GM23338 (cell line): Measurements from ENCODE around the gene A3GALT2. TPM values are rescaled to one million over a fixed set of nuclear protein-coding genes. Genes with fewer than 3 reads are reported as not detected.

ENCODE experiments used
- ATAC-seq: fragments of 200-7000 bp; cut with Tn5 transposase; 3 replicates; pipeline ENCODE4 v1.9.1; 2020
- DNase-seq: peaks from one replicate; pipeline ENCODE4 v3.0.0-alpha.2; 2015; ENCODE audit warnings: low spot score
- H2AFZ ChIP-seq: fragments of 200-600 bp; sonication (generic); 2 replicates; pipeline ENCODE4 v1.8.0; 2016; ENCODE audit warnings: antibody characterized with exemption, mild to moderate bottlenecking, moderate library complexity
- H3F3A ChIP-seq: fragments of 200-600 bp; sonication (generic); replicated peaks from 2 replicates; pipeline ENCODE4 v1.8.0; 2017; ENCODE audit warnings: antibody characterized with exemption, mixed run types, low read depth
- H3K27ac ChIP-seq: fragments of 200-600 bp; sonication (generic); 2 replicates; pipeline ENCODE4 v1.6.1; 2016; ENCODE audit warnings: low read depth
- H3K27me3 ChIP-seq: fragments of 200-600 bp; sonication (generic); 2 replicates; pipeline ENCODE4 v1.8.0; 2016; ENCODE audit warnings: mild to moderate bottlenecking, mixed run types, moderate library complexity; ENCODE audit not compliant: insufficient read depth
- H3K36me3 ChIP-seq: fragments of 200-600 bp; sonication (generic); 2 replicates; pipeline ENCODE4 v1.8.0; 2016; ENCODE audit warnings: mild to moderate bottlenecking; ENCODE audit not compliant: insufficient read depth
- H3K4me1 ChIP-seq: fragments of 200-600 bp; sonication (generic); 2 replicates; pipeline ENCODE4 v1.8.0; 2016; ENCODE audit warnings: mild to moderate bottlenecking, moderate library complexity; ENCODE audit not compliant: insufficient read depth
- H3K4me2 ChIP-seq: fragments of 200-600 bp; sonication (generic); 2 replicates; pipeline ENCODE4 v1.7.1; 2017; ENCODE audit warnings: mixed run types
- H3K4me3 ChIP-seq: fragments of 200-600 bp; sonication (generic); 2 replicates; pipeline ENCODE4 v1.6.1; 2016; ENCODE audit warnings: mixed run types
- H3K79me2 ChIP-seq: fragments of 200-600 bp; sonication (generic); replicated peaks from 2 replicates; pipeline ENCODE4 v1.8.0; 2017; ENCODE audit warnings: mild to moderate bottlenecking; ENCODE audit not compliant: insufficient read depth
- H3K9me2 ChIP-seq: fragments of 200-600 bp; sonication (generic); 2 replicates; pipeline ENCODE4 v1.8.0; 2017; ENCODE audit not compliant: insufficient read depth
- H4K20me1 ChIP-seq: fragments of 200-600 bp; sonication (generic); replicated peaks from 2 replicates; pipeline ENCODE4 v1.8.0; 2017; ENCODE audit warnings: mild to moderate bottlenecking; ENCODE audit not compliant: insufficient read depth
- H3K27ac Mint-ChIP-seq: 2 replicates; pipeline ENCODE4 v1.8.0; 2020; ENCODE audit warnings: inconsistent platforms, mild to moderate bottlenecking, moderate library complexity, mixed read lengths
- H3K27me3 Mint-ChIP-seq: 3 replicates; pipeline ENCODE4 v1.8.0; 2022; ENCODE audit warnings: low read depth, mild to moderate bottlenecking, moderate library complexity, mixed read lengths, inconsistent platforms; ENCODE audit not compliant: insufficient read depth, poor library complexity
- H3K36me3 Mint-ChIP-seq: 3 replicates; pipeline ENCODE4 v1.8.0; 2021; ENCODE audit warnings: low read depth, mild to moderate bottlenecking, inconsistent platforms, moderate library complexity, mixed read lengths
- H3K4me1 Mint-ChIP-seq: 3 replicates; pipeline ENCODE4 v1.8.0; 2020; ENCODE audit warnings: mild to moderate bottlenecking, inconsistent platforms, mixed read lengths
- H3K4me3 Mint-ChIP-seq: 3 replicates; pipeline ENCODE4 v1.8.0; 2021; ENCODE audit warnings: moderate library complexity, mild to moderate bottlenecking, inconsistent platforms, mixed read lengths
- H3K9me3 Mint-ChIP-seq: 3 replicates; pipeline ENCODE4 v1.8.0; 2020; ENCODE audit warnings: moderate library complexity, mild to moderate bottlenecking, inconsistent platforms, mixed read lengths
- CREB1 ChIP-seq: fragments of 250-450 bp; sonication (Bioruptor Pico); IDR thresholded peaks from 2 replicates; pipeline ENCODE4 v1.5.0; 2020; ENCODE audit warnings: low read depth, mild to moderate bottlenecking, moderate library complexity
- EZH2 ChIP-seq: fragments of 200-600 bp; sonication (generic); IDR thresholded peaks from one replicate; pipeline ENCODE4 v1.8.0; 2017; ENCODE audit warnings: antibody characterized with exemption, mild to moderate bottlenecking, low read depth; ENCODE audit not compliant: unreplicated experiment
- EZH2phosphoT487 ChIP-seq: fragments of 200-600 bp; sonication (generic); IDR thresholded peaks from one replicate; pipeline ENCODE4 v1.8.1; 2018; ENCODE audit warnings: antibody characterized with exemption; ENCODE audit not compliant: unreplicated experiment
- JUNB ChIP-seq: IDR thresholded peaks from one replicate; pipeline ENCODE4 v1.6.1; 2016; ENCODE audit warnings: antibody characterized with exemption; ENCODE audit not compliant: unreplicated experiment
- POLR2AphosphoS5 ChIP-seq: IDR thresholded peaks from 2 replicates; pipeline ENCODE4 v1.6.1; 2016; ENCODE audit warnings: antibody characterized with exemption, low read depth
- ZNF114 ChIP-seq: fragments of 250-450 bp; sonication (Bioruptor Pico); IDR thresholded peaks from 2 replicates; pipeline ENCODE4 v1.5.0; 2020; ENCODE audit warnings: mild to moderate bottlenecking, moderate library complexity
- ZNF331 ChIP-seq: fragments of 250-450 bp; sonication (Bioruptor Pico); IDR thresholded peaks from 2 replicates; pipeline ENCODE4 v1.5.0; 2020; ENCODE audit warnings: low read depth, mild to moderate bottlenecking, moderate library complexity
- polyA plus RNA-seq: library from polyadenylated mRNA; unstranded; fragments of >200 nt; fragmentation: Nextera tagmentation; extraction: Ambion mirVana; gene quantifications from 2 replicates; pipeline ENCODE4 v1.2.1, GENCODE V29; 2016
- total RNA-seq: library from RNA; depleted of rRNA; stranded (reverse); fragments of >200 nt; shearing (Covaris generic); gene quantifications from 2 replicates; pipeline ENCODE4 v1.2.3, GENCODE V29; 2014
- TF ChIP-seq, protein P1 (sequence below): IDR thresholded peaks from one replicate; pipeline ENCODE4 v1.6.1; 2018; ENCODE audit warnings: antibody characterized with exemption; ENCODE audit not compliant: unreplicated experiment
- TF ChIP-seq, protein P2 (sequence below): IDR thresholded peaks from 2 replicates; pipeline ENCODE4 v1.6.1; 2016; ENCODE audit warnings: antibody characterized with exemption
- TF ChIP-seq, protein P3 (sequence below): fragments of 250-450 bp; sonication (Bioruptor Pico); IDR thresholded peaks from 2 replicates; pipeline ENCODE4 v1.5.0; 2020; ENCODE audit warnings: mild to moderate bottlenecking, moderate library complexity

A3GALT2 gene
- total and polyA plus RNA-seq, 2 experiments from 2014 or later = not detected

DNA sequence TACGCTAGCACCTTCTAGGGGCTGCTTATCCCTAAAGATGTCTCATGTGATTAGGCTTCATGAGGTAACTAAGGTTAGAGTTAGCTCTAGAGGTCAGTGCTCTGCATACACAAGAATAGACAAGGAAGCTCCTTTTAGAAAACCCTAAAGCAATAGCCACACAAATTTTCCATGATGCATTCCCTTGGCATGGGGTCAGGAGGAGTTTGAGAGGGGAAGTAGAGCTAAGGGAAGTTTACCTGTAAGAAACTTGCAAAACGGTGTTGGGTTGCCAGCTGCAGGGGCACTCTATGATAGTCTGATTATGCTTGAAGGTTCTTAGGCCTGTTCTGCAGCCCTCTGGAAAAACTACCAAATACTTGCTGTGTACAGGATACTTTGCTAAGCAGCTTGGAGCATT lies 39.0 kb upstream of the A3GALT2 start:
- Mint-ChIP-seq H3K27ac (no peak overlapping the region), H3K36me3 (no peaks in the 10 kb centered on the region), H3K4me1 (peaks cover 43% of the 10 kb centered on the region), H3K9me3 (peaks cover 6% of the 10 kb centered on the region; the same call in 1 of the 3 replicates), H3K4me3 (no peak overlapping the region), H3K27me3 (peaks cover 37% of the 10 kb centered on the region)
- no peak for ATAC-seq
- H3K79me2 ChIP-seq = no peaks in the 10 kb centered on the region
- no peak for DNase-seq
- peaks cover 43% of the 10 kb centered on the region for H3K4me1 ChIP-seq
- H3K4me2 ChIP-seq = no peak overlapping the region
- no peaks in the 10 kb centered on the region for H3F3A ChIP-seq
- peaks cover 46% of the 10 kb centered on the region for H3K27me3 ChIP-seq
- H3K36me3 ChIP-seq = no peaks in the 10 kb centered on the region
- H3K4me3 ChIP-seq = no peak overlapping the region
- H4K20me1 ChIP-seq = peaks cover 5% of the 10 kb centered on the region; the same call in 1 of the 2 replicates
- TF ChIP-seq, protein P1, sequence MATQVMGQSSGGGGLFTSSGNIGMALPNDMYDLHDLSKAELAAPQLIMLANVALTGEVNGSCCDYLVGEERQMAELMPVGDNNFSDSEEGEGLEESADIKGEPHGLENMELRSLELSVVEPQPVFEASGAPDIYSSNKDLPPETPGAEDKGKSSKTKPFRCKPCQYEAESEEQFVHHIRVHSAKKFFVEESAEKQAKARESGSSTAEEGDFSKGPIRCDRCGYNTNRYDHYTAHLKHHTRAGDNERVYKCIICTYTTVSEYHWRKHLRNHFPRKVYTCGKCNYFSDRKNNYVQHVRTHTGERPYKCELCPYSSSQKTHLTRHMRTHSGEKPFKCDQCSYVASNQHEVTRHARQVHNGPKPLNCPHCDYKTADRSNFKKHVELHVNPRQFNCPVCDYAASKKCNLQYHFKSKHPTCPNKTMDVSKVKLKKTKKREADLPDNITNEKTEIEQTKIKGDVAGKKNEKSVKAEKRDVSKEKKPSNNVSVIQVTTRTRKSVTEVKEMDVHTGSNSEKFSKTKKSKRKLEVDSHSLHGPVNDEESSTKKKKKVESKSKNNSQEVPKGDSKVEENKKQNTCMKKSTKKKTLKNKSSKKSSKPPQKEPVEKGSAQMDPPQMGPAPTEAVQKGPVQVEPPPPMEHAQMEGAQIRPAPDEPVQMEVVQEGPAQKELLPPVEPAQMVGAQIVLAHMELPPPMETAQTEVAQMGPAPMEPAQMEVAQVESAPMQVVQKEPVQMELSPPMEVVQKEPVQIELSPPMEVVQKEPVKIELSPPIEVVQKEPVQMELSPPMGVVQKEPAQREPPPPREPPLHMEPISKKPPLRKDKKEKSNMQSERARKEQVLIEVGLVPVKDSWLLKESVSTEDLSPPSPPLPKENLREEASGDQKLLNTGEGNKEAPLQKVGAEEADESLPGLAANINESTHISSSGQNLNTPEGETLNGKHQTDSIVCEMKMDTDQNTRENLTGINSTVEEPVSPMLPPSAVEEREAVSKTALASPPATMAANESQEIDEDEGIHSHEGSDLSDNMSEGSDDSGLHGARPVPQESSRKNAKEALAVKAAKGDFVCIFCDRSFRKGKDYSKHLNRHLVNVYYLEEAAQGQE = no peak
- TF ChIP-seq POLR2AphosphoS5 (no peak), ZNF331 (CRISPR knock-in tag) (no peak), JUNB (no peak), CREB1 (CRISPR knock-in tag) (no peak), EZH2phosphoT487 (no peak), EZH2 (no peak), ZNF114 (CRISPR knock-in tag) (no peak)
- TF ChIP-seq, protein P2, sequence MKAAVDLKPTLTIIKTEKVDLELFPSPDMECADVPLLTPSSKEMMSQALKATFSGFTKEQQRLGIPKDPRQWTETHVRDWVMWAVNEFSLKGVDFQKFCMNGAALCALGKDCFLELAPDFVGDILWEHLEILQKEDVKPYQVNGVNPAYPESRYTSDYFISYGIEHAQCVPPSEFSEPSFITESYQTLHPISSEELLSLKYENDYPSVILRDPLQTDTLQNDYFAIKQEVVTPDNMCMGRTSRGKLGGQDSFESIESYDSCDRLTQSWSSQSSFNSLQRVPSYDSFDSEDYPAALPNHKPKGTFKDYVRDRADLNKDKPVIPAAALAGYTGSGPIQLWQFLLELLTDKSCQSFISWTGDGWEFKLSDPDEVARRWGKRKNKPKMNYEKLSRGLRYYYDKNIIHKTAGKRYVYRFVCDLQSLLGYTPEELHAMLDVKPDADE = no peak
- TF ChIP-seq, protein P3, sequence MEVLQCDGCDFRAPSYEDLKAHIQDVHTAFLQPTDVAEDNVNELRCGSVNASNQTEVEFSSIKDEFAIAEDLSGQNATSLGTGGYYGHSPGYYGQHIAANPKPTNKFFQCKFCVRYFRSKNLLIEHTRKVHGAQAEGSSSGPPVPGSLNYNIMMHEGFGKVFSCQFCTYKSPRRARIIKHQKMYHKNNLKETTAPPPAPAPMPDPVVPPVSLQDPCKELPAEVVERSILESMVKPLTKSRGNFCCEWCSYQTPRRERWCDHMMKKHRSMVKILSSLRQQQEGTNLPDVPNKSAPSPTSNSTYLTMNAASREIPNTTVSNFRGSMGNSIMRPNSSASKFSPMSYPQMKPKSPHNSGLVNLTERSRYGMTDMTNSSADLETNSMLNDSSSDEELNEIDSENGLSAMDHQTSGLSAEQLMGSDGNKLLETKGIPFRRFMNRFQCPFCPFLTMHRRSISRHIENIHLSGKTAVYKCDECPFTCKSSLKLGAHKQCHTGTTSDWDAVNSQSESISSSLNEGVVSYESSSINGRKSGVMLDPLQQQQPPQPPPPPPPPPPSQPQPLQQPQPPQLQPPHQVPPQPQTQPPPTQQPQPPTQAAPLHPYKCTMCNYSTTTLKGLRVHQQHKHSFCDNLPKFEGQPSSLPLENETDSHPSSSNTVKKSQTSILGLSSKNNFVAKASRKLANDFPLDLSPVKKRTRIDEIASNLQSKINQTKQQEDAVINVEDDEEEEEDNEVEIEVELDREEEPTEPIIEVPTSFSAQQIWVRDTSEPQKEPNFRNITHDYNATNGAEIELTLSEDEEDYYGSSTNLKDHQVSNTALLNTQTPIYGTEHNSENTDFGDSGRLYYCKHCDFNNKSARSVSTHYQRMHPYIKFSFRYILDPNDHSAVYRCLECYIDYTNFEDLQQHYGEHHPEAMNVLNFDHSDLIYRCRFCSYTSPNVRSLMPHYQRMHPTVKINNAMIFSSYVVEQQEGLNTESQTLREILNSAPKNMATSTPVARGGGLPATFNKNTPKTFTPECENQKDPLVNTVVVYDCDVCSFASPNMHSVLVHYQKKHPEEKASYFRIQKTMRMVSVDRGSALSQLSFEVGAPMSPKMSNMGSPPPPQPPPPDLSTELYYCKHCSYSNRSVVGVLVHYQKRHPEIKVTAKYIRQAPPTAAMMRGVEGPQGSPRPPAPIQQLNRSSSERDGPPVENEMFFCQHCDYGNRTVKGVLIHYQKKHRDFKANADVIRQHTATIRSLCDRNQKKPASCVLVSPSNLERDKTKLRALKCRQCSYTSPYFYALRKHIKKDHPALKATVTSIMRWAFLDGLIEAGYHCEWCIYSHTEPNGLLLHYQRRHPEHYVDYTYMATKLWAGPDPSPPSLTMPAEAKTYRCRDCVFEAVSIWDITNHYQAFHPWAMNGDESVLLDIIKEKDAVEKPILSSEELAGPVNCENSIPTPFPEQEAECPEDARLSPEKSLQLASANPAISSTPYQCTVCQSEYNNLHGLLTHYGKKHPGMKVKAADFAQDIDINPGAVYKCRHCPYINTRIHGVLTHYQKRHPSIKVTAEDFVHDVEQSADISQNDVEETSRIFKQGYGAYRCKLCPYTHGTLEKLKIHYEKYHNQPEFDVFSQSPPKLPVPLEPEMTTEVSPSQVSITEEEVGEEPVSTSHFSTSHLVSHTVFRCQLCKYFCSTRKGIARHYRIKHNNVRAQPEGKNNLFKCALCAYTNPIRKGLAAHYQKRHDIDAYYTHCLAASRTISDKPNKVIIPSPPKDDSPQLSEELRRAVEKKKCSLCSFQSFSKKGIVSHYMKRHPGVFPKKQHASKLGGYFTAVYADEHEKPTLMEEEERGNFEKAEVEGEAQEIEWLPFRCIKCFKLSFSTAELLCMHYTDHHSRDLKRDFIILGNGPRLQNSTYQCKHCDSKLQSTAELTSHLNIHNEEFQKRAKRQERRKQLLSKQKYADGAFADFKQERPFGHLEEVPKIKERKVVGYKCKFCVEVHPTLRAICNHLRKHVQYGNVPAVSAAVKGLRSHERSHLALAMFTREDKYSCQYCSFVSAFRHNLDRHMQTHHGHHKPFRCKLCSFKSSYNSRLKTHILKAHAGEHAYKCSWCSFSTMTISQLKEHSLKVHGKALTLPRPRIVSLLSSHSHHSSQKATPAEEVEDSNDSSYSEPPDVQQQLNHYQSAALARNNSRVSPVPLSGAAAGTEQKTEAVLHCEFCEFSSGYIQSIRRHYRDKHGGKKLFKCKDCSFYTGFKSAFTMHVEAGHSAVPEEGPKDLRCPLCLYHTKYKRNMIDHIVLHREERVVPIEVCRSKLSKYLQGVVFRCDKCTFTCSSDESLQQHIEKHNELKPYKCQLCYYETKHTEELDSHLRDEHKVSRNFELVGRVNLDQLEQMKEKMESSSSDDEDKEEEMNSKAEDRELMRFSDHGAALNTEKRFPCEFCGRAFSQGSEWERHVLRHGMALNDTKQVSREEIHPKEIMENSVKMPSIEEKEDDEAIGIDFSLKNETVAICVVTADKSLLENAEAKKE (CRISPR knock-in tag) = no peak
- H3K27ac ChIP-seq = no peak overlapping the region
- no peaks in the 10 kb centered on the region for H3K9me2 ChIP-seq
- H2AFZ ChIP-seq = no peak overlapping the region
